Erythroblast (primary cell): Measurements from ENCODE around the gene LPAR3.

ENCODE experiments used
- DNase-seq, 2 experiments: peaks; one replicate each; lab custom pipeline; 2025; lab: John Stamatoyannopoulos, UW
- GATA1 ChIP-seq: IDR thresholded peaks from 2 replicates; pipeline ENCODE4 v1.6.1; 2011; ENCODE audit warnings: low read depth, mild to moderate bottlenecking, control low read depth, low read length, moderate library complexity
- POLR2A ChIP-seq: IDR thresholded peaks from 2 replicates; pipeline ENCODE4 v1.6.1; 2011; ENCODE audit warnings: mild to moderate bottlenecking, low read length

Gene LPAR3

GRCh38 chr1:84892705-84893618 is at the start of gene LPAR3:
Gene LPAR3, minus strand, starts transcription at chr1:84893206. Its CDS starts 27,086 bp downstream, at chr1:84866120.
- no peak for DNase-seq

GRCh38 chr1:84941843-84942242 is 48.8 kb upstream of the LPAR3 start:
- no peak for DNase-seq
- no peak for TF ChIP-seq GATA1
- no peak for TF ChIP-seq POLR2A

More at GRCh38 chr1:84892705-84893618, at the start of gene LPAR3:
- TF ChIP-seq POLR2A (no peak), GATA1 (no peak)

- no peak for DNase-seq
- TF ChIP-seq POLR2A (no peak), GATA1 (no peak)
Observed at GRCh38 chr1:84940481-84940880, 47.5 kb upstream of the LPAR3 start.

- TF ChIP-seq POLR2A (no peak), GATA1 (no peak)
- no peak for DNase-seq
Observed at GRCh38 chr1:84939761-84940160, 46.8 kb upstream of the LPAR3 start.

GRCh38 chr1:84939151-84939550 is 46.1 kb upstream of the LPAR3 start:
- no peak for DNase-seq
- TF ChIP-seq GATA1 (no peak), POLR2A (no peak)

- TF ChIP-seq GATA1 = no peak
- no peak for TF ChIP-seq POLR2A
- peak; percentile 54 to 72 for DNase-seq
Observed at GRCh38 chr1:84936116-84936810, 43.3 kb upstream of the LPAR3 start.

GRCh38 chr1:84933011-84933611 is 40.1 kb upstream of the LPAR3 start:
- TF ChIP-seq GATA1 = no peak
- TF ChIP-seq POLR2A = no peak
- no peak for DNase-seq

- no peak for TF ChIP-seq GATA1
- TF ChIP-seq POLR2A = no peak
- no peak for DNase-seq
Observed at GRCh38 chr1:84930831-84931230, 37.8 kb upstream of the LPAR3 start.

GRCh38 chr1:84930329-84930728 is 37.3 kb upstream of the LPAR3 start:
- TF ChIP-seq GATA1 (no peak), POLR2A (no peak)
- DNase-seq = no peak

GRCh38 chr1:84929581-84929980 is 36.6 kb upstream of the LPAR3 start:
- DNase-seq = no peak
- no peak for TF ChIP-seq POLR2A
- no peak for TF ChIP-seq GATA1

- TF ChIP-seq GATA1 = no peak
- no peak for TF ChIP-seq POLR2A
- no peak for DNase-seq
Observed at GRCh38 chr1:84928979-84929378, 36.0 kb upstream of the LPAR3 start.

- no peak for DNase-seq
- TF ChIP-seq GATA1 (no peak), POLR2A (no peak)
Observed at GRCh38 chr1:84923317-84923716, 30.3 kb upstream of the LPAR3 start.

- no peak for DNase-seq
- TF ChIP-seq GATA1 = no peak
- TF ChIP-seq POLR2A = no peak
Observed at GRCh38 chr1:84920159-84920558, 27.2 kb upstream of the LPAR3 start.
